Endothelial cell of umbilical vein (primary cell): ENCODE measurements around the gene LRWD1. TPM values are rescaled to one million over a fixed set of nuclear protein-coding genes. Genes with fewer than 3 reads are reported as not detected.

Experiments
- BruUV-seq: library from RNA; stranded (reverse); fragments of 400-500 nt; replicated peaks from 2 replicates; lab custom pipeline; 2021; lab: Mats Ljungman, UMichigan
- CTCF ChIA-PET: fragments of 300-600, 350-600 bp; sonication (Branson Sonifier 250); formaldehyde crosslinking; loops from one replicate; lab custom pipeline; 2021; ENCODE audit warnings: antibody characterized with exemption, inconsistent platforms; lab: Charles Lee
- POLR2A ChIA-PET: fragments of 300-600, 350-600 bp; sonication (Branson Sonifier 250); formaldehyde crosslinking; loops from one replicate; lab custom pipeline; 2021; ENCODE audit warnings: antibody characterized with exemption, inconsistent platforms; lab: Charles Lee
- DNase-seq: peaks from one replicate; pipeline ENCODE4 v3.0.0-alpha.2; 2011; ENCODE audit warnings: low read depth, low spot score
- FAIRE-seq: peaks from 2 replicates; lab custom pipeline; 2011; peaks lifted over from hg19 to GRCh38; lab: Jason Lieb, UNC
- H2AFZ ChIP-seq: 2 replicates; pipeline ENCODE4 v1.6.0; 2012; ENCODE audit warnings: low read depth, low read length, control low read depth, inconsistent platforms
- H3K27ac ChIP-seq: 2 replicates; pipeline ENCODE4 v1.5.1; 2011; ENCODE audit warnings: low read depth, mild to moderate bottlenecking, control low read depth, low read length, moderate library complexity; ENCODE audit not compliant: insufficient read depth
- H3K27me3 ChIP-seq, 2 experiments: 2 replicates each; pipeline versions ENCODE4 v1.6.0 to v1.6.1; 2011; ENCODE audit warnings: low read length in 2 of 2, mixed read lengths in 1 of 2; ENCODE audit not compliant: control insufficient read depth in 2 of 2, insufficient read depth in 2 of 2
- H3K36me3 ChIP-seq, 2 experiments: 2 replicates in 1 of 2; 3 replicates in 1 of 2; pipeline ENCODE4 v1.5.1; 2011; ENCODE audit warnings: low read length in 2 of 2, mild to moderate bottlenecking in 1 of 2, moderate library complexity in 1 of 2; ENCODE audit not compliant: control insufficient read depth in 2 of 2, insufficient read depth in 2 of 2; ENCODE audit errors: extremely low read depth in 1 of 2
- H3K4me1 ChIP-seq: 3 replicates; pipeline ENCODE4 v1.5.1; 2011; ENCODE audit warnings: mild to moderate bottlenecking, low read length; ENCODE audit not compliant: control insufficient read depth, insufficient read depth; ENCODE audit errors: extremely low read depth
- H3K4me2 ChIP-seq: 2 replicates; pipeline ENCODE4 v1.6.1; 2011; ENCODE audit warnings: low read length, control low read depth, mixed read lengths; ENCODE audit not compliant: insufficient read depth
- H3K4me3 ChIP-seq, 3 experiments: fragments of 200-600 bp in 1 of 3; sonication (generic), shearing (Covaris generic) in 1 of 3; replicated peaks in 1 of 3; 2 replicates each; pipeline ENCODE4 v1.5.1; 2011 to 2016; ENCODE audit warnings: control low read depth in 3 of 3, low read length in 3 of 3, mild to moderate bottlenecking in 2 of 3, inconsistent platforms in 1 of 3, low read depth in 1 of 3, moderate library complexity in 1 of 3; ENCODE audit not compliant: insufficient read depth in 1 of 3
- H3K79me2 ChIP-seq: 2 replicates; pipeline ENCODE4 v1.6.0; 2012; ENCODE audit warnings: low read length, inconsistent platforms; ENCODE audit not compliant: control insufficient read depth, insufficient read depth
- H3K9ac ChIP-seq: replicated peaks from 2 replicates; pipeline ENCODE3; 2011; ENCODE audit warnings: low read length, control low read depth; ENCODE audit not compliant: insufficient read depth; ENCODE audit errors: extremely low read depth
- H3K9me1 ChIP-seq: replicated peaks from 3 replicates; pipeline ENCODE4 v1.6.0; 2011; ENCODE audit warnings: mild to moderate bottlenecking, low read length; ENCODE audit not compliant: control insufficient read depth, insufficient read depth; ENCODE audit errors: extremely low read depth
- H3K9me3 ChIP-seq: replicated peaks from 2 replicates; pipeline ENCODE4 v1.5.1; 2012; ENCODE audit warnings: low read length, inconsistent platforms; ENCODE audit not compliant: control insufficient read depth, insufficient read depth
- H4K20me1 ChIP-seq: replicated peaks from 2 replicates; pipeline ENCODE3; 2011; ENCODE audit warnings: mild to moderate bottlenecking, low read length; ENCODE audit not compliant: control insufficient read depth, insufficient read depth; ENCODE audit errors: extremely low read depth
- CTCF ChIP-seq, 2 donors: IDR thresholded peaks; 1 replicate in 1 of 2; 2 replicates in 1 of 2; pipeline ENCODE4 v1.5.1; 2011; ENCODE audit warnings: low read length in 2 of 2, mild to moderate bottlenecking in 2 of 2, moderate library complexity in 2 of 2, control low read depth in 1 of 2, inconsistent platforms in 1 of 2, low read depth in 1 of 2; ENCODE audit not compliant: insufficient read depth in 1 of 2; ENCODE audit errors: extremely low read depth in 1 of 2
- EZH2 ChIP-seq: IDR thresholded peaks from 2 replicates; pipeline ENCODE4 v1.6.1; 2012; ENCODE audit warnings: borderline replicate concordance, low read depth, mild to moderate bottlenecking, moderate library complexity, low read length, inconsistent platforms; ENCODE audit not compliant: severe bottlenecking
- FOS ChIP-seq: IDR thresholded peaks from 2 replicates; pipeline ENCODE4 v1.6.1; 2011; ENCODE audit warnings: mild to moderate bottlenecking, low read length, moderate library complexity, borderline replicate concordance; ENCODE audit not compliant: insufficient read depth
- GATA2 ChIP-seq: IDR thresholded peaks from 2 replicates; pipeline ENCODE4 v1.7.0; 2011; ENCODE audit warnings: low read depth, mild to moderate bottlenecking, moderate library complexity, mixed read lengths, low read length; ENCODE audit not compliant: insufficient read length, insufficient read depth
- JUN ChIP-seq: IDR thresholded peaks from 2 replicates; pipeline ENCODE4 v1.6.1; 2011; ENCODE audit warnings: borderline replicate concordance, low read depth; ENCODE audit not compliant: insufficient read length, insufficient read depth
- MAX ChIP-seq: IDR thresholded peaks from 2 replicates; pipeline ENCODE4 v1.6.1; 2011; ENCODE audit not compliant: insufficient read depth, insufficient read length
- MYC ChIP-seq: IDR thresholded peaks from one replicate; pipeline ENCODE4 v1.6.1; 2011; ENCODE audit warnings: mild to moderate bottlenecking, low read depth, low read length
- POLR2A ChIP-seq: IDR thresholded peaks from 2 replicates; pipeline ENCODE4 v1.6.1; 2012; ENCODE audit warnings: low read depth, mild to moderate bottlenecking, control low read depth, low read length
- POLR2AphosphoS5 ChIP-seq: IDR thresholded peaks from 2 replicates; pipeline ENCODE4 v1.6.1; 2012; ENCODE audit warnings: low read depth, mild to moderate bottlenecking, control low read depth, low read length, moderate library complexity; ENCODE audit not compliant: insufficient read depth
- dilution Hi-C: fragments of 300-500 bp; cut with MboI; formaldehyde crosslinking; loops from one replicate; pipeline ENCODE4 v1.15.0; 2019; ENCODE audit warnings: low sequenced_read_pairs; ENCODE audit not compliant: extremely low pct_ligation_motif_present
- intact Hi-C: fragments of 100-400 bp; cut with micrococcal nuclease; formaldehyde crosslinking; loops from one replicate; pipeline ENCODE4 v1.10.0; 2022
- polyA plus RNA-seq, 4 experiments: library from polyadenylated mRNA; depleted of rRNA in 3 of 4; stranded (reverse) in 3 of 4; unstranded in 1 of 4; fragments of >200 nt; gene quantifications; 2 replicates each; pipeline versions ENCODE4 v1.2.1 to v1.2.3, GENCODE V29; 2011 to 2012; ENCODE audit warnings: missing spikeins in 1 of 4
- total RNA-seq: library from RNA; stranded (reverse); gene quantifications from 2 replicates; pipeline ENCODE4 v1.2.3, GENCODE V29; 2021

Gene LRWD1
- total and polyA plus RNA-seq, 2 donors (not counting 3 experiments of a cell fraction or from before 2014, with no cell fraction given), result 21.7 to 22.7 TPM

- FAIRE-seq (no peak), DNase-seq (no peak)
- no peak overlapping the region for H2AFZ ChIP-seq
- peaks cover 7% of the 10 kb centered on the region for H3K4me1 ChIP-seq
- TF ChIP-seq POLR2A (no peak), EZH2 (no peak), FOS (no peak), GATA2 (no peak), MYC (no peak), CTCF (IDR thresholded peaks at IDR 0.05; ENCODE audit: extremely low read depth in 1 of 2, insufficient read depth in 1 of 2, low read depth in 1 of 2, low read length in 2 of 2) (no peak), JUN (no peak), POLR2AphosphoS5 (no peak), MAX (no peak)
- no peak overlapping the region for H3K4me3 ChIP-seq
- no TSS peak for BruUV-seq
- no peaks in the 10 kb centered on the region for H3K9me1 ChIP-seq
- H3K36me3 ChIP-seq, result peaks cover 3 to 10% of the 10 kb centered on the region in 2 experiments
- no peak overlapping the region for H3K27ac ChIP-seq
- no peak overlapping the region for H3K9ac ChIP-seq
- no peaks in the 10 kb centered on the region for H4K20me1 ChIP-seq
- H3K9me3 ChIP-seq, result no peaks in the 10 kb centered on the region
- H3K27me3 ChIP-seq, result no peaks in the 10 kb centered on the region
- dilution Hi-C loops, result no loop called here
- ChIA-PET CTCF (no interaction called here), POLR2A (no interaction called here)
- intact Hi-C loops, result no loop called here
- no peak overlapping the region for H3K4me2 ChIP-seq
- H3K79me2 ChIP-seq, result no peaks in the 10 kb centered on the region
Measured at GRCh38 chr7:102417105-102417504, 47.7 kb upstream of the LRWD1 start.
